ENCODE results near the gene AS3MT.
"Not testable (repeated sequence)": the region's sequence is repeated elsewhere in the genome, so short reads cannot be mapped to it uniquely, and the experiment has no call there.

Gene AS3MT, protein sequence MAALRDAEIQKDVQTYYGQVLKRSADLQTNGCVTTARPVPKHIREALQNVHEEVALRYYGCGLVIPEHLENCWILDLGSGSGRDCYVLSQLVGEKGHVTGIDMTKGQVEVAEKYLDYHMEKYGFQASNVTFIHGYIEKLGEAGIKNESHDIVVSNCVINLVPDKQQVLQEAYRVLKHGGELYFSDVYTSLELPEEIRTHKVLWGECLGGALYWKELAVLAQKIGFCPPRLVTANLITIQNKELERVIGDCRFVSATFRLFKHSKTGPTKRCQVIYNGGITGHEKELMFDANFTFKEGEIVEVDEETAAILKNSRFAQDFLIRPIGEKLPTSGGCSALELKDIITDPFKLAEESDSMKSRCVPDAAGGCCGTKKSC

DNA sequence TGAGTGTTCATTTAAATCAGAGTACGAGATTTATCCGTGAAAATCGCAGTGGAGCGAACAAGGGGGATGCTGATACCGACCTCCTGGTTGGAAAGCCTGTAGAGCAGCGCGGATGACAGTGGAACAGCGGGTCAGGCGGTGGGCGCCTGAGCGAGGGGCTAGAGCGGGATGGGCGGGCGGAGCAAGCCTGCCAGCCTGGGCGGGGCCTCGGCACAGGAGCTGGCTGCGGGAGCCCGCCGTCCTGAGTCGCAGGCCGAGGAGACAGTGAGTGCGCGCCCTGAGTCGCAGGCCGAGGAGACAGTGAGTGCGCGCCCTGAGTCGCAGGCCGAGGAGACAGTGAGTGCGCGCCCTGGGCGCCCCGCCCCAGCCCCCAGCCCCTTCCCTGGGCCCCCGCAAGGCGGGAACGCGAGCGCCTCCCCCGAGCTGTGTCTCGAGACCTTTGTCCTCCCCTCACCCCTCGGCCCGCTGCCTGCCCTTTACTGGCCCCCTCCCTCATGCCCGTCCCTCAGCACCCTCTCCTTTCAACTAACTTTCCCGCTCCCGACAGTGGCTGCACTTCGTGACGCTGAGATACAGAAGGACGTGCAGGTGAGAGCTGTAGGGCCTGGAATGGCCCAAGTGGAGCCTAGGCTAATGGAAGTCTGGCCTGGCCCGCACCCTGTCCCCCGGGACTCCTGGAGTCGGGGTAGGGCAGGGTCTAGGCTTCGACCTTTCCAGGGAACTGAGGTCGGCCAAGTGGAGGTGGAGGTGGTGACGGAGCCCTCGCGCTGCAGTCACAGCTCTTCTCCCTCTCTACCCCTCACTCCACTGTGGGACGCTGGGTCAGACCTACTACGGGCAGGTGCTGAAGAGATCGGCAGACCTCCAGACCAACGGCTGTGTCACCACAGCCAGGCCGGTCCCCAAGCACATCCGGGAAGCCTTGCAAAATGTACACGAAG, at the start of gene AS3MT:
Gene AS3MT, plus strand, starts transcription at position 213 of the 941 bp plus-strand sequence. Its CDS starts 123 bp downstream, at position 336.
- Histone ChIP-seq H3K4me2 (ENCODE audit: low read depth, low read length, poor library complexity, severe bottlenecking) (no peak within 1 kb of the TSS), H3K9ac (ENCODE audit: low read length) (no peak within 1 kb of the TSS), H2AFZ (ENCODE audit: low read depth, low read length, severe bottlenecking) (no peak within 1 kb of the TSS)

DNA sequence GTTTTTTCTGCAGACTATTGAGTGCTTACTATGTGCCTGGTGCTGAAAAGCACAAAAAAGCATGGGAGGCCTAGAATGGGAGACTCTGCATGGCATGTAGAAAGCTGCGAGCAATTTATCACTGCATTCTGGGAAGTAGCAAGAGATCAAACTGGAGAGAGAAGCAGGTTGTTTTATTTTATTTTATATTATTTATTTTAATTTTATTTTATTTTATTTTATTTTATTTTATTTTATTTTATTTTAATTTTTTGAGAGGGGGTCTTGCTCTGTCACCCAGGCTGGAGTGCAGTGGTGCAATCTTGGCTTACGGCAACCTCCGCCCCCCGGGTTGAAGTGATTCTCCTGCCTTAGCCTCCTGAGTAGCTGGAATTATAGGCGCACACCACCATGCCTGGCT, 49.3 kb upstream of the AS3MT start:
- H3K9ac ChIP-seq (ENCODE audit: low read length); H3K4me2 ChIP-seq (ENCODE audit: low read depth, low read length, poor library complexity, severe bottlenecking); H3K79me2 ChIP-seq (ENCODE audit: insufficient read depth, low read length); H4K20me1 ChIP-seq (ENCODE audit: low read depth, low read length); H3F3A ChIP-seq (ENCODE audit: insufficient read depth); H3K36me3 ChIP-seq (ENCODE audit: low read length); H3K27ac ChIP-seq (ENCODE audit: low read depth, low read length); H3K27me3 ChIP-seq (ENCODE audit: low read length); H3K4me3 ChIP-seq (ENCODE audit: insufficient read depth, low read length, poor library complexity, severe bottlenecking); H3K9me2 ChIP-seq (replicated peaks; ENCODE audit: insufficient read depth, low read length); H2AFZ ChIP-seq (ENCODE audit: low read depth, low read length, severe bottlenecking); H3K9me3 ChIP-seq (ENCODE audit: insufficient read depth, low read length): not testable (repeated sequence)

More for the DNA sequence above, at the start of gene AS3MT:
- Histone ChIP-seq H4K20me1 (ENCODE audit: low read depth, low read length) (no peaks in the 10 kb centered on the region), H3K9me3 (ENCODE audit: insufficient read depth, low read length) (no peaks in the 10 kb centered on the region), H3F3A (ENCODE audit: insufficient read depth) (no peaks in the 10 kb centered on the region), H3K27me3 (ENCODE audit: low read length) (no peaks in the 10 kb centered on the region), H3K36me3 (ENCODE audit: low read length) (no peaks in the 10 kb centered on the region), H3K27ac (ENCODE audit: low read depth, low read length) (no peak within 1 kb of the TSS), H3K79me2 (ENCODE audit: insufficient read depth, low read length) (no peaks in the 10 kb centered on the region), H3K4me3 (ENCODE audit: insufficient read depth, low read length, poor library complexity, severe bottlenecking) (no peak within 1 kb of the TSS), H3K9me2 (replicated peaks; ENCODE audit: insufficient read depth, low read length) (no peaks in the 10 kb centered on the region)
- no peak for TF ChIP-seq EZH2phosphoT487 (conservative IDR thresholded peaks at IDR 0.05; ENCODE audit: low read length)
- TF ChIP-seq, protein P1, sequence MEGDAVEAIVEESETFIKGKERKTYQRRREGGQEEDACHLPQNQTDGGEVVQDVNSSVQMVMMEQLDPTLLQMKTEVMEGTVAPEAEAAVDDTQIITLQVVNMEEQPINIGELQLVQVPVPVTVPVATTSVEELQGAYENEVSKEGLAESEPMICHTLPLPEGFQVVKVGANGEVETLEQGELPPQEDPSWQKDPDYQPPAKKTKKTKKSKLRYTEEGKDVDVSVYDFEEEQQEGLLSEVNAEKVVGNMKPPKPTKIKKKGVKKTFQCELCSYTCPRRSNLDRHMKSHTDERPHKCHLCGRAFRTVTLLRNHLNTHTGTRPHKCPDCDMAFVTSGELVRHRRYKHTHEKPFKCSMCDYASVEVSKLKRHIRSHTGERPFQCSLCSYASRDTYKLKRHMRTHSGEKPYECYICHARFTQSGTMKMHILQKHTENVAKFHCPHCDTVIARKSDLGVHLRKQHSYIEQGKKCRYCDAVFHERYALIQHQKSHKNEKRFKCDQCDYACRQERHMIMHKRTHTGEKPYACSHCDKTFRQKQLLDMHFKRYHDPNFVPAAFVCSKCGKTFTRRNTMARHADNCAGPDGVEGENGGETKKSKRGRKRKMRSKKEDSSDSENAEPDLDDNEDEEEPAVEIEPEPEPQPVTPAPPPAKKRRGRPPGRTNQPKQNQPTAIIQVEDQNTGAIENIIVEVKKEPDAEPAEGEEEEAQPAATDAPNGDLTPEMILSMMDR (IDR thresholded peaks at IDR 0.05; ENCODE audit: insufficient read depth, low read length, poor library complexity, severe bottlenecking) = no peak

DNA sequence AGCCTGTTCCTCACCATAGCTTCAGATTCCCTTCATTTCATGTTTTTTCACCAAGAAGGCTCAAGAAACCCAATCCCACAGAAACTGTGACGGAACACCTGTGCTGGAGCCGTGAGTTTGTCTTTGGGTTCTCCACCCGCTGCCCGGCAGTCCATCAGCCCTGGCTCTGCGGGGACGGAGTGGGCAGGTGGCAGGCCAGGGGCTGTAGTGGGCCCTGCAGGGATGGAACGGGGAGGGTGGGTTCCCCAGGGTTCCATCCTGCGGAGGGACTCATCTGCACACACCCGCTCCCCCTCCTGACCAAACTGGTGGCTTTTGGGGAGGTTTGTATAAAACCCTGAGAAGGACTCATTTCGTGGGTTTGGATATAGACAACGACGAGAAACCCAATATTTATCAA, 47.0 kb upstream of the AS3MT start:
- Histone ChIP-seq H3K4me2 (ENCODE audit: low read depth, low read length, poor library complexity, severe bottlenecking) (no peak overlapping the region), H3K27ac (ENCODE audit: low read depth, low read length) (no peak overlapping the region), H3K36me3 (ENCODE audit: low read length) (no peaks in the 10 kb centered on the region), H3K9me2 (replicated peaks; ENCODE audit: insufficient read depth, low read length) (no peaks in the 10 kb centered on the region), H3F3A (ENCODE audit: insufficient read depth) (no peaks in the 10 kb centered on the region), H3K9me3 (ENCODE audit: insufficient read depth, low read length) (no peaks in the 10 kb centered on the region), H3K4me3 (ENCODE audit: insufficient read depth, low read length, poor library complexity, severe bottlenecking) (no peak overlapping the region), H3K27me3 (ENCODE audit: low read length) (no peaks in the 10 kb centered on the region), H4K20me1 (ENCODE audit: low read depth, low read length) (no peaks in the 10 kb centered on the region), H2AFZ (ENCODE audit: low read depth, low read length, severe bottlenecking) (no peak overlapping the region), H3K79me2 (ENCODE audit: insufficient read depth, low read length) (no peaks in the 10 kb centered on the region), H3K9ac (ENCODE audit: low read length) (no peak overlapping the region)
- TF ChIP-seq, protein P1 (IDR thresholded peaks at IDR 0.05; ENCODE audit: insufficient read depth, low read length, poor library complexity, severe bottlenecking) = no peak
- TF ChIP-seq EZH2phosphoT487 (conservative IDR thresholded peaks at IDR 0.05; ENCODE audit: low read length) = no peak

Measured in SU-DHL-6 (cell line).